Measurements from ENCODE around the gene PSD4.

Gene PSD4

GRCh38 chr2:113167962-113168340, 5.8 kb upstream of the PSD4 start:
- DNase-seq (ENCODE audit: low read depth in 2 of 2) = no peak

- no peak for DNase-seq (ENCODE audit: low read depth in 2 of 2)
Measured at GRCh38 chr2:113169002-113169530, 4.7 kb upstream of the PSD4 start.

- DNase-seq (ENCODE audit: low read depth in 2 of 2) = no peak
Measured at GRCh38 chr2:113169586-113169985, 4.2 kb upstream of the PSD4 start.

- no peak for DNase-seq (ENCODE audit: low read depth in 2 of 2)
Measured at GRCh38 chr2:113171334-113172075, 2.3 kb upstream of the PSD4 start.

GRCh38 chr2:113172721-113173541, 840 bp upstream of the PSD4 start:
- DNase-seq (ENCODE audit: low read depth in 2 of 2) = no peak

GRCh38 chr2:113174376-113174750, 592 bp downstream of the PSD4 start:
- no peak for DNase-seq (ENCODE audit: low read depth in 2 of 2)

- DNase-seq (ENCODE audit: low read depth in 2 of 2) = peak in 1 of 2 donors; percentile 50
Measured at GRCh38 chr2:113175042-113175628, 1.4 kb downstream of the PSD4 start.

- DNase-seq (ENCODE audit: low read depth in 2 of 2) = no peak
Measured at GRCh38 chr2:113175736-113176695, 2.2 kb downstream of the PSD4 start.

- DNase-seq (ENCODE audit: low read depth in 2 of 2) = no peak
Measured at GRCh38 chr2:113176696-113177355, 3.1 kb downstream of the PSD4 start.

GRCh38 chr2:113178069-113178746, 4.4 kb downstream of the PSD4 start:
- DNase-seq (ENCODE audit: low read depth in 2 of 2) = no peak

- DNase-seq (ENCODE audit: low read depth in 2 of 2) = peak; percentile 46 to 47
Measured at GRCh38 chr2:113178891-113179290, 5.1 kb downstream of the PSD4 start.

- no peak for DNase-seq (ENCODE audit: low read depth in 2 of 2)
Measured at GRCh38 chr2:113179446-113180045, 5.8 kb downstream of the PSD4 start.

GRCh38 chr2:113180131-113180946, 6.6 kb downstream of the PSD4 start:
- DNase-seq (ENCODE audit: low read depth in 2 of 2) = no peak

- no peak for DNase-seq (ENCODE audit: low read depth in 2 of 2)
Measured at GRCh38 chr2:113181258-113182051, 7.7 kb downstream of the PSD4 start.

GRCh38 chr2:113182471-113183260, 8.9 kb downstream of the PSD4 start:
- DNase-seq (ENCODE audit: low read depth in 2 of 2) = no peak

GRCh38 chr2:113183264-113183663, 9.5 kb downstream of the PSD4 start:
- DNase-seq (ENCODE audit: low read depth in 2 of 2) = no peak

GRCh38 chr2:113183703-113184102, 9.9 kb downstream of the PSD4 start:
- no peak for DNase-seq (ENCODE audit: low read depth in 2 of 2)
